ENCODE data around the gene CCSER2. TPM values are rescaled to one million over a fixed set of nuclear protein-coding genes. Genes with fewer than 3 reads are reported as not detected.
"Not testable (repeated sequence)": the region's sequence is repeated elsewhere in the genome, so short reads cannot be mapped to it uniquely, and the experiment has no call there.

The CCSER2 gene
- total RNA-seq, 2 experiments from 2014 or later: 56.9 to 57.5 TPM

DNA sequence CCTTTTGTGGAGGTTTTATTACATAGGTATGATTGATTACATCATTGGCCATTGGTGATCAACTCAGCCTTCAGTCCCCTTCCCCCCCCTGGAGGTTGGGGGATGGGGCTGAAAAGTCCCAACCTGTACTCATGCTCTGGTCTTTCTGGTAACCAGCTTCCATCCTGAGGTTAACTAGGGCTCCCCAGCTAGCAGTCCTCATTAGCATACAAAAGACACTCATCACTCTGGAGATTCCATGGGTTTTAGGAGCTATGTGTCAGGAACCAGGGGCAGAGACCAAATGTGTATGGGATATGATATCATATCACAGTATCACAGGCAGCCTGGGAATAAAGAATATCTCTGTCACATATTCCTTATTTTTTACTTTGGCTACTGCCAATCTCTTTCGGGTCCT lies 13.6 kb downstream of the CCSER2 start:
- no peak for ATAC-seq
- peak; percentile 25 for DNase-seq
- TF ChIP-seq CTCF (IDR thresholded peaks at IDR 0.05): no peak
- Mint-ChIP-seq H3K27ac (peak overlapping the region; percentile 76), H3K4me3 (peak overlapping the region; percentile 65), H3K36me3 (ENCODE audit: low read depth) (peaks cover 20% of the 10 kb centered on the region), H3K27me3 (no peaks in the 10 kb centered on the region), H3K4me1 (ENCODE audit: low read depth) (peaks cover 61% of the 10 kb centered on the region), H3K9me3 (no peaks in the 10 kb centered on the region)
- ChIA-PET POLR2A (interaction anchor here (1.2 kb wide), 1 partner anchor 11 kb away, joined by 3 read pairs; no protein-coding TSS in a partner anchor), CTCF (interaction anchor here (0.8 to 3.1 kb wide), 12 partner anchors 9 to 198 kb away, joined by 3 to 21 read pairs (median 7); no protein-coding TSS in a partner anchor)
- intact Hi-C loops (cut with micrococcal nuclease): no loop called here

DNA sequence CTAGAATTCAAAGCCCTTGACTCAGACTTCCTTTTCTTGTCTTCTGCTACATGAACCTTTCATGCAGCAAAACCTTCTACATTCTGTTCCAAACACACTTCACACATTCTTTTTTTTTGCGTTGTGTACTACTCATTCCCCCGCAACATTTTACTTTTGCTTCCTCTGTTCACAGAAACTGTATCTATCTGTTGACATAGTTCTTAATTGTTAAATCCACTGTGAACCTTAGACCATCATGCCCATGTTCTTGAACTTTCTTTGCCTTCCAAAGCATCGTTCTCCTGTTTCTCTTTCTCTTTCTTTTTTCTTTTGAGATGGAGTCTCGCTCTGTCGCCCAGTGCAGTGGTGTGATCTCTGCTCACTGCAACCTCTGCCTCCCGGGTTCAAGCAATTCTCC lies 14.2 kb downstream of the CCSER2 start:
- intact Hi-C loops (cut with micrococcal nuclease): no loop called here
- ChIA-PET POLR2A (interaction anchor here (0.6 to 2.8 kb wide), 2 partner anchors 14 to 16 kb away, joined by 4 to 13 read pairs; partner anchors contain the start of gene CCSER2), CTCF (interaction anchor here (1.0 to 3.1 kb wide), 11 partner anchors 8 to 198 kb away, joined by 3 to 21 read pairs (median 7); no protein-coding TSS in a partner anchor)
- DNase-seq: no peak
- H3K27me3 Mint-ChIP-seq: no peaks in the 10 kb centered on the region
- H3K36me3 Mint-ChIP-seq (ENCODE audit: low read depth): peaks cover 21% of the 10 kb centered on the region
- peaks cover 62% of the 10 kb centered on the region for H3K4me1 Mint-ChIP-seq (ENCODE audit: low read depth)
- no peaks in the 10 kb centered on the region for H3K9me3 Mint-ChIP-seq
- H3K27ac Mint-ChIP-seq: peak overlapping the region; percentile 76
- ATAC-seq: peak; percentile 73
- no peak for TF ChIP-seq CTCF (IDR thresholded peaks at IDR 0.05)
- H3K4me3 Mint-ChIP-seq: peak overlapping the region; percentile 65

- ATAC-seq (no peak), DNase-seq (no peak)
- no peak overlapping the region for H3K4me3 Mint-ChIP-seq
- H3K27me3 Mint-ChIP-seq: no peaks in the 10 kb centered on the region
- ChIA-PET CTCF (interaction anchor here (1.0 to 1.1 kb wide), 2 partner anchors 9 to 193 kb away, joined by 4 read pairs; no protein-coding TSS in a partner anchor), POLR2A (interaction anchor here (2.8 kb wide), 1 partner anchor 15 kb away, joined by 13 read pairs; the partner anchor contains the start of gene CCSER2)
- intact Hi-C loops (cut with micrococcal nuclease): no loop called here
- no peaks in the 10 kb centered on the region for H3K9me3 Mint-ChIP-seq
- H3K27ac Mint-ChIP-seq: no peak overlapping the region
- H3K36me3 Mint-ChIP-seq (ENCODE audit: low read depth): peaks cover 30% of the 10 kb centered on the region
- no peak for TF ChIP-seq CTCF (IDR thresholded peaks at IDR 0.05)
- peaks cover 62% of the 10 kb centered on the region for H3K4me1 Mint-ChIP-seq (ENCODE audit: low read depth)
These were observed 15.4 kb downstream of the CCSER2 start for GRCh38 chr10:84343831-84344230.

GRCh38 chr10:84344526-84344925 lies 16.1 kb downstream of the CCSER2 start:
- Mint-ChIP-seq H3K4me3 (peak overlapping the region; percentile 1), H3K9me3 (no peaks in the 10 kb centered on the region), H3K27ac (peak overlapping the region; percentile 23), H3K36me3 (ENCODE audit: low read depth) (peaks cover 29% of the 10 kb centered on the region), H3K27me3 (no peaks in the 10 kb centered on the region), H3K4me1 (ENCODE audit: low read depth) (peaks cover 65% of the 10 kb centered on the region)
- intact Hi-C loops (cut with micrococcal nuclease): no loop called here
- DNase-seq (peak; percentile 28), ATAC-seq (no peak)
- POLR2A ChIA-PET: interaction anchor here (2.8 kb wide), 1 partner anchor 16 kb away, joined by 13 read pairs; the partner anchor contains the start of gene CCSER2
- CTCF ChIA-PET: interaction anchor here (0.9 to 1.3 kb wide), 9 partner anchors 8 to 193 kb away, joined by 3 to 9 read pairs (median 4); no protein-coding TSS in a partner anchor
- no peak for TF ChIP-seq CTCF (IDR thresholded peaks at IDR 0.05)

- H3K4me3 Mint-ChIP-seq; intact Hi-C loops (cut with micrococcal nuclease); CTCF ChIA-PET; POLR2A ChIA-PET; H3K27ac Mint-ChIP-seq; H3K27me3 Mint-ChIP-seq; DNase-seq; H3K9me3 Mint-ChIP-seq; ATAC-seq: not testable (repeated sequence)
- Mint-ChIP-seq H3K4me1 (ENCODE audit: low read depth) (peaks cover 53% of the 10 kb centered on the region), H3K36me3 (ENCODE audit: low read depth) (peaks cover 21% of the 10 kb centered on the region)
These were observed 19.2 kb downstream of the CCSER2 start for GRCh38 chr10:84347575-84348002.

All from activated CD8-positive, alpha-beta T cell treated with anti-CD3 and anti-CD28 coated beads for 36 hours (primary cell).